ENCODE results near the gene NTM.

NTM gene

GRCh38 chr11:131609921-131610320 lies 239.5 kb downstream of the NTM start:
- no peak for DNase-seq

- DNase-seq = no peak
Observed at GRCh38 chr11:131611322-131611721, 240.9 kb downstream of the NTM start.

GRCh38 chr11:131612533-131612932 lies 242.1 kb downstream of the NTM start:
- no peak for DNase-seq

GRCh38 chr11:131614631-131615030 lies 244.2 kb downstream of the NTM start:
- DNase-seq = no peak

GRCh38 chr11:131615611-131616010 lies 245.2 kb downstream of the NTM start:
- DNase-seq = no peak

- DNase-seq = no peak
Observed at GRCh38 chr11:131616481-131617140, 246.2 kb downstream of the NTM start.

GRCh38 chr11:131618201-131618600 lies 247.8 kb downstream of the NTM start:
- DNase-seq = no peak

- DNase-seq = no peak
Observed at GRCh38 chr11:131622193-131622592, 251.8 kb downstream of the NTM start.

- no peak for DNase-seq
Observed at GRCh38 chr11:131624531-131624930, 254.1 kb downstream of the NTM start.

GRCh38 chr11:131626788-131627187 lies 256.4 kb downstream of the NTM start:
- no peak for DNase-seq

GRCh38 chr11:131628739-131629138 lies 258.3 kb downstream of the NTM start:
- no peak for DNase-seq

- DNase-seq = no peak
Observed at GRCh38 chr11:131629925-131630540, 259.6 kb downstream of the NTM start.

GRCh38 chr11:131632971-131633370 lies 262.6 kb downstream of the NTM start:
- DNase-seq = no peak

- DNase-seq = no peak
Observed at GRCh38 chr11:131633921-131634715, 263.7 kb downstream of the NTM start.

GRCh38 chr11:131637469-131638175 lies 267.2 kb downstream of the NTM start:
- no peak for DNase-seq

- DNase-seq = no peak
Observed at GRCh38 chr11:131638889-131639288, 268.5 kb downstream of the NTM start.

GRCh38 chr11:131640320-131640719 lies 269.9 kb downstream of the NTM start:
- no peak for DNase-seq

GRCh38 chr11:131642756-131643531 lies 272.5 kb downstream of the NTM start:
- DNase-seq = no peak

GRCh38 chr11:131644204-131644795 lies 273.9 kb downstream of the NTM start:
- DNase-seq = no peak

- no peak for DNase-seq
Observed at GRCh38 chr11:131645237-131645636, 274.8 kb downstream of the NTM start.

- no peak for DNase-seq
Observed at GRCh38 chr11:131649856-131650255, 279.4 kb downstream of the NTM start.

GRCh38 chr11:131652231-131652630 lies 281.8 kb downstream of the NTM start:
- no peak for DNase-seq

All from stimulated activated CD4-positive, alpha-beta T cell treated with anti-CD3 and anti-CD28 coated beads, Interleukin-1b, Interleukin-23, amount 100 ng/mL, for 48 hours (primary cell).